HUDEP-2 (cell line): ENCODE data around the gene ITGA5.
A peak's percentile ranks its signal among the peaks of the same experiment; 100 is the strongest.

ENCODE experiments used
- DNase-seq, 76 experiments: peaks; one replicate each; lab custom pipeline; 2025; ENCODE audit not compliant: unreplicated experiment in 76 of 76; lab: John Stamatoyannopoulos, UW

Gene ITGA5

DNA sequence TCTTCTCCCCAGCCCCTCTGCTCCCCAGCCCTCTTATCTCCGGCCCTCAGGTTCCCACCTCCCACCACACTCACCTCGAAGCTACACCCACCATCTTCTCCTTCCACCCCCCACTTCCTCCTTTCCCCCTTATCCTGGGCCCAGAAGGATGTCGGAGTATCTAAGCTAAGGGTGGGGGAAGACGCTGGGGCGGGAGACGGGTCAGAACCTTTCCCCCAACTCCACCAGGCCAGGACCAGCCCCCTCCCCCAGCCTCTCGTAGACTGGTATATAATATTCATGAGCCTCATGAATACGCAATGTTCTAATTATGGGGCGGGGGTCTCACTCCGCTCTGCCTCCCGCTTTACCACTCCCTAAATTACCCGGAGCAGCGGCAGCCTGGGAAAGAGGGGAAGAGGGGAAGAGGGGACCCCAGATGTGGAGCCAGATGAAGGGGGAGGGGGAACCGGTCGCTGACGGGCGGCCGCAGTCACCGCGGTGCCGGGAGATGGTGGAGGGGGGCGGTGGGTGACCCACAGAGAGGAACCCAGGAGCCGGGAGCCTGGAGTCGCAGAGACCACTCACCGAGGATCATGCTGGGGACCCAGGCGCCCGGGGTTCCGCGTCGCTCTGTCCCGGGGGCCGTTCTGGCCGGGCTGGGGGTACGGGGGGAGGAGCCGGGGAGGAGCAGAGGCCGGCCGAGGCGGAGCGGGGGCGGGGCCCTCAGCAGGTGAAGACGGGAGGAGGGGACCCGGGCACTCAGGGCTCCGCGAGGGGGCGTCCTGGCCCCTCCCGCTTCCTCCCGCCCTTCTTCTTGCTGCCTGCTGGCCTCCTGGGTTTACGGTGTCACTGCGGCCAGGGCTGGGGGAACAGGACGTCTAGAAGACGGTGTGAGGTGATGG lies 28.2 kb downstream of the ITGA5 start:
- DNase-seq = peak in 10 of 76 experiments; percentile 11 to 29 (median 18)

DNA sequence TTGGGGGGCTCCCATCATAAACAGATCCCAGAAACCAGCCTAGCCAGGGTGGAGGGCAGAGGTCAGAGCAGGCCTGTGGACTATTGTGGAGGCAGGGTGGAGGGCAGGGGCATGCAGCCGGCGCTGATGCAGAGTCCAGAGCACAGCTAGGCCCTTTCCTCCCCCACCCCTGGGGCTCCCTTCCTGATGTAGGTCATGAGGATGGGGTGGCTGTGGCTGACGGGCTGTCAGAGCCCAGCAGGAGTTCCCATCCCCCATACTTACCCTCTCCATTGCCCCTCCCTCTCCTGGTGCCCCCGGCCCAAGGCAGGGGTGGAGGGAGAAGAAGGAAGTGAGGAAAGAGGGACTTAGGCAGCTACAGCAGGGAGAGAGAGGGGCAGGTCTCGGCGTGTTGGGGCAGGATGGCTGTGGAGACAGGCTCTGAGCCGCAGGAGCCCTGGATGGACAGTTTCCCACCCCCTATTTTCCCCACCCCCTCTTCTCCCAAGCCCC lies 28.8 kb downstream of the ITGA5 start:
- no peak for DNase-seq

DNA sequence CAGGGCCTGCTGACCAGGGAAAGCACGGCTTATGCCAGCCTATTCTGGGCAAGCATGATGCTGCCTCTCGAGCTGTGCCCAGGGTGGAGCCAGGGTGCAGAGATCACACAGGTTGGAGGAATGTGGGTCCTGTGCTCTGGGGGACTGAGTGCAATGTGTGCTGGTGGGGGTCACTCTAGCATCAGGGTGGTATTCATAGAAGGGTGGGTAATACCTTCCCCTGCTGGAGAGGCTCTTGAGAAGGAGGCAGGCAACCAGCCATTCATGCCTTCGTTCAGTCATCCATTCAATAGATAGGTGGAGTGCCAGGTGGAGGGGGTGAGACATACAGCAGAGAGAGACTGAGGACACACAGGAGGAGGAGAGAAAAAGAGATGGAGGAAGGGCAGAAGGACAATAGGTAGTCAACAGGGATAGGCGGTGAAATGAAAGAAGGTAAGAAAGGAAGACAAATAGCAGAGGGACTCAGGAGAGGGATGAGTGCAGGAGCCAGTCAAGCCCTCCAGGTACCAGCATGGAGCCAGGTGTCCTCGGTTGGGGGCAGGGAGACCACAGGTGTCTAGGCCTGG lies 29.4 kb downstream of the ITGA5 start:
- no peak for DNase-seq

DNA sequence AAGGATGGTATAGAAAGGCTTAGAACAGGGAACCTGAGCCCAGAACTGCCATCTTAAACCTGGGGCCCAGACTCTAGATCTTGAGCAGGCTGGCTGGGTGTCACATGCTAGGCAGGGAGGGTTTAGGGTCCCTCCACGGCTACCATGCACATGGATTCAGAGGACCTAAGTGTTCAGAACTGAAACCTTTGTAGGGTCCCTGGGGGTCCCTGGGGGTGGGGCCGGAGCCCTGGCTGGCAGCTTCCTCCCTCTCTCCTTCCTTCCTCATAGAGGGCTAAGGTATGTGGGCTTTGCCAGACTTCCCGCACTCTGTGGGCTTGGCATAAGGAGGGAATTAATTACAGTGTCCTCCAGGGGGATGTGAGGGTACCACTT lies 29.9 kb downstream of the ITGA5 start:
- DNase-seq = no peak

DNA sequence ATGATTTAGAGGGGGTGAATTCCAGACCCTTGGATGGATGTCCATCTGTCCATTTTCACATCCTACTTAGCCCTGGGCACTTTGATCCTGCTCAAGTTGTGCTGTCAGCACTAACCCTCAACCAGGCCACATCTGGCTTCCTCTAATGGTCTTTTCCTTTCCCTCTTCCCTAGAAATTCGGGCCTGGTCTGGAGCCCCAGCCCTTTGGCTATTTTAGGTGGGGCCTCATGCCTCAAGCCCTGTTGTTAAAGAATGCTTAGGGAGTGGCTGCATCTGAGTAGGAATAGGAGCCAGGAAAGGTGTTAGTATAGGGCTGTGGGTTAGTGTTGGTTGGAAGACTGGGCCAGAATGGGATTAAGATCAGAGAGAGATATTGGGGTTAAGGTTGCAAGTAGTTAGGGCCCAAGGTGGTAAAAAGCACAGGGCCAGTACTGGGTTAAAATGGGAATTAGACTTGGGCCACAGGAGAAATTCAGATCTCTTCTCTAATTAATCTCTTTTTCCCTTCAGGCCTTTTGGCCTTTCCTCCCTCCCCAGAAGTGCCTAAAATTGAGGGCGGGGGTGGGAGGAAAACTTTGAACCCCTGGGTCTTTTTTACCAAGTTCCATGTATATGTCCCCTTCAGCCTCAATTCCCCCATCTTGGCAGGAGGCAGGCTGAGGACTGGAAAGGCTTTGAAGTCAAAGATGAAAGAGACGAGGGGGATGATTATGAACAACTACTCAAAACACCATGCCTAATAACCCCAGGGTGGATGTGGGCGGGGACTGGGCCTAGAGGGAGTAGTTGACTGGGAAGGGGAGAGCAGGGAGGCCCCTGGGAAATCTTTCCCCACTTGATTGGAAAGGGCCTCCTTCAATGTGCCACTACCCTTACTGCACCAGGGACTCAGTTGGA lies 30.6 kb downstream of the ITGA5 start:
- DNase-seq = no peak

DNA sequence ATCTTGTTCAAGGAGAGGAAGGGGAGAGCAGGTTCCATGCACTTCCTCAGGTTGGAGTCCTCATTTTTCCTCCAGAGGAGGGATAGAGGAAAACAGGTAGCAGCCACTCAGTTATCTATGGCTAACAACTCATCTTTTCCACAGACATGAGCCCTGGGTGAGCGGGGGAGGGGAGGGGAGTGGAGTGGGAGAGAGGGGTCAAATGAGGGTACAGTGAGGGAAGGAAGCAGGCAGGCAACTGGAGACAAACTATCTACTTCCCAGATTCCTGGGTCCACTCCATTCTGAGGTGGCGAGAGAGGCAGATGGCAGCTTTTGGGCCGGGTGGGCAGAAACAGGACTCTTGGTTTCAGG lies 32.0 kb downstream of the ITGA5 start:
- DNase-seq = no peak

DNA sequence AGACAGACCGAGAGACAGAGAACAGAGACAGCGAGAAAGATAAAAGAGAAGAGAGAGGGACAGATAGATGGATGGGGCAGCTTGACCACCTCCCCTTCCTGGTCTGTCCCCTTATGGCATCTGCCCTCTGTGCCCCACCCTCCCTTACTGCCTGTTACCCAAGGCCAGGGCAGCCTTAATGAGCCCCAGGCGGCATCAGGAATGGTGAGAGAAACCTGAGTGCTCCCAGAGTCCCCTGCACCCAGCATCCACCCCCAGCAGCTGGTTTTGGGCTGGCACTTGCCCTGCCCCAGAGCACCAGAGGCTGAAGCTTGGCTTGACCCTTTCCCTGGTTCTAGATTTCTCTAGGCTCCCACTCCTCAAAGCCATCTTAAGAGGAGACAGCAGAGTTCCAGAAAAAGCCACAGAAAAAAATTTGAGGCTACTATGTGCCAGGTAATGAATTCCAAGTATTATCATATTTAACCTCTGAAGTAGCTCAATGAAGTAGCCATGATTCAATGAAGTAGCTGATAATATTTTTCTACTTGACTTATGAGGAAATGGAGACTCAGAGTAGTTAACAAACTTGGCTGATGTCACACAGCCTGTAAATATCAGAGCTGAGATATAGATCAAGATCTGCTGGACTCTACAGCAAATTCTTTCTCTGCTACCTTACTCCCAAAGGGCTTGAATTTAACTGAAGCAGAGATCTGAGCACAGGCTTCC lies 32.5 kb downstream of the ITGA5 start:
- DNase-seq = no peak

DNA sequence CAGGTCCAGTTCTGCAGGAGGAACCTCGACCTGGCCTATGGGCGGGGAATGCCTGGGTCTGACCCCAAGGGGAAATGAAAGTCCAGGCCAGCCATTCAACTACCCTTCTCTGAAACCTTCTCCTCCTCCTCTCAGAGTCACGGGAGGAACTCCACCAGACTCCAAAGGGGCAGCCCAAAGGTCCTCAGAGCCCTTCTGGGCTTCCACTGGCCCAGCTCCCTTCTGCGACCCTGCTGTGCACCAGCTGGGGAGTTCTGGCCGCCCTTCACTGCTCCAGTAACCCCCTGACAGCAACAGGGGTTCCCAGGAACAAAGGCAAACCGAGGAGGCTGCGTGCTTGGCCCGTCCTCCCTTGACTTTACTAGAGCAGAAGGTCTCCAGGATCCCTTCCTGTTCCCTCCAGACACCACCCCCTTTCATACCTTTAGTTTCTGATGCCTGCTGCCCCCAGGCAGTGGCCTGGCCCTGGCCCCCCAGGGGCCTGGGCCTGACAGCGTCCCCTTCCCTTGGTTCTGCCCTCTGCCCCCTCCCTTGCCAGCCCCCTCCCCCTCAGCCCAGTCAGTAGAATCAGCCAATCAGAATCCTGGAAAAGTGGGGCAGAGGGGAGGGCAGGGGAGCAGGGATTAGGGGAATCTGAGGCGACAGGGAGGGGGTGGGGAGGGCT lies 33.7 kb downstream of the ITGA5 start:
- DNase-seq = no peak

DNA sequence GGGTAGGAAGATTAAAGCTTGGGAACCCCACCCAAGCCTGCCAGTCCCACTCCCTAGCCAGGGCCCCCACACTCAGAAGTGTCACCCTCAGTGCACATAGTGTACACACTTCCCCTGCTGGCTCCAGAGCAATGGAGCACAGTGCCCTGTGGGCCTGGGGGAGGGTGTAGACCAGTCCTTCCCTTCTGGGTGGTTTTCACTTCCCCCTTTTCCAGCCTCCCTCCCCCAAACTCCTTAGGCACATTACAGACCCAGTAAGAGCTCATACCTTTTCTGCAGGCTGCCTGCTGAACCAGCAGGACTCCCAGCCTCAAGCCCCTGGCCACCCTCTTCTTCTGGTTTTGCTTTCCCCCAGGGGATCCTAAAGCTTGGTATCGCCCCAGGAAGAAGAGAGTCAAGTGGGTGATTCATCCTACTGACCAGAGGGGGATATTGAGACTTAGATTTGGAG lies 34.5 kb downstream of the ITGA5 start, which contains the start of gene ZNF385A:
TSS of gene ZNF385A (minus strand) at position 143 of the 451 bp plus-strand sequence. CDS start 219 bp downstream, outside the sequence.
- DNase-seq = no peak

DNA sequence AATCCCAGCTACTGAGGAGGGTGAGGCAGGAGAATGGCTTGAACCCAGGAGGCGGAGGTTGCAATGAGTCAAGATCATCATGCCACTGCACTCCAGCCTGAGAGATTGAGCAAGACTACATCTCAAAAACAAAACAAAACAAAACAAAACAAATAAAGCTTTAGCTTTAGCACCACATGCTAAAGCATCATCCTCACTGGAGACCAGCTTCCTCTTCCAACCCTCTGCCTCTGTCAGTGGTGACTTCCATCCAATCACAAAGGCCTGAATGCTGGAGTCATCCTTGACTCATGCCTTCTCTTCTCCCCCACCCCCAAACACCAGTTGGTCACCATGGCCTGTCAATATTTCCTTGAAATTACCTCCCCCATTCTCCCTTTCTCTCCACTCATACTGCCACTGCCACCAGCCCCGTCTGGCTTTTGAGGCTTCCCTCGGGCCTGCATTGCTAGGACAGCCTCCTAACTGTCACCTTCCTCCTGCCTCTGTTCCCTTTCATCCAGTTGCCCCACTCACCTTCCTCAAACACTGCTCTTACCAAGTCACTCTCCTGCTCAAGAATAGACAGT lies 35.9 kb downstream of the ITGA5 start:
- DNase-seq = no peak

DNA sequence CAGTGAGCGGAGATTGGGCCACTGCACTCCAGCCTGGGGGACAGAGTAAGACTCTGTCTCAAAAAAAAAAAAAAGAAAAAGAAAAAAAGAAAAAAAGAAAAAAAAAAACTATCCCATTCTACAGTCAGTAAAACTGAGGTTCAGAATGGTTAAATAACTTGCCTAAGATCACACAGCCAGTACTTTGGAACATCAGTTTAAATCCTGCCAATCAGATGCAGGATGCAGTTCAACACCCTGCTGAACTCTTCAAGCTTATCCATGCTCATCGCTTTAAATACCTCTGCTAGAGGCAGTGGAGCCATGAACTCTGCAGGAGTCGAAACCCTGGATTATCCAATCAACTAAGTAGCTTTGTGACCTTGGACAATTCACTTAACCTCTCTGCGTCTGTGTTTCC lies 37.9 kb downstream of the ITGA5 start:
- DNase-seq = no peak

DNA sequence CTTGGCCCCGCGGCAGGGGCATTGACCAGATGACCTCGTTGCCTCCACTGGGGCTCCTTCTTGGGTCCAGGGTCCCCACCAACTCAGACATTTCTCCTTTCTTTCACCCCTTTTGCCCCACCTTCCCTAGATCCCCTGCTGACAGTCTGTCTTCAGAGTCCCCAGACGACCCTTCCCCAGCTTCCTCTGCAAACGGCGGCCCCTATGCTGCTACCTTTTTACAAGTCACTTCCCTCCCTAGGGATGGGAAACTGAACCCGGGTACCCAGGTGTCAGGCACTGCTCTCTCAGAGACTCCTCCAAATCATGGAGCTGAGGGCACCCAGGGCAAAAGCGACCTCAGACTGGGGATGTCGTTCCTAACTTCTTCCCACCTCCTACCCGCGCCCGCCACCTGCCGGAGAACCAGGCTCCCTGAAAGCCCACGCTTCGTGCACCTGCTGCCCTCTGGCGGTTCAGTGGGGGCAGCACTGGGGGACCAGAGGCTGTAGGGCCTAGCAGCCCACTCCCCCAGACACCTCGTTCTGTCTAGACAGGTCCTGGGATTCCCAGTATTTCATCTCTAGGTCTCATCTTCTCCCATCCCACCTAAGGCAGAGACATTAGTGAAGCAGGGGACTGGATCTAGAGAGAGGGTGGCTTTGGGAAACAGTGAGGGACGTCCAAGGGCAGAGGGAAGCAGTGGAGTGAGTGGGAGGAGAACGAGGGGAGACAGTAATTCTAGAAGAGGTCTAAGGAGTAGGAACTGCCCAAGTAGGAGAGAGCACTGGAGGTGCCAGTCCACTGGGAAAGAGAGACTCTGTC lies 39.5 kb downstream of the ITGA5 start:
- DNase-seq = peak in 71 of 76 experiments; percentile 7 to 88 (median 73)

DNA sequence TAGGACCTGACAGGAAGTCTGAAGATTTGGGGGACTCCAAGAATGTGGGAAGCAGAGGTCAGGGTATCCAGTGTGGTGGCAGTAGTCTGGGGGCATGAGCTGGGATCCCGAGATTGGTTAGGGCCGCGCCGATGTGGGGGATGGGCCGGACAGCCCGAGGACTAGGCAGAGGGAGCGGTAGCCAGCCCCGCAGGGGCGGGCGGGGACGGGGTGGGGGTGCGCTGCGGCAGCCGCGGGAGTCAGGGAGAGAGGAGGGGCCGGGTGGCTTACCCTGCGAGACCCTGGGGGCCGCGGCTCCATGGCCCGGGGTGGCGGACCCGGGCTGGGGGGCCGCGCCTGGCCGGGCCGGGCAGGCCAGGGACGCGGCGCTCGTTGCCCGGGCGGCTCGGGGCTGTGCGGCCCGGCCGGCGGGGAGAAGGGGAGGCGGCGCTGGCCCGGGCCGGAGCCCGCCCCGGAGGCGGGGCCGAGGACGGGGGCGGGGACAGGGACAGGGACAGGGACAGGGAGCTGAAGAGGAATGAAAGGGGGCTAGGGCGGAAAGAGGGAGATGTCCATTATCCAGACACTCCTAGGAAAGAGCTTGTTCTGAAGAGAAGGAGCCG lies 40.2 kb downstream of the ITGA5 start:
- no peak for DNase-seq

DNA sequence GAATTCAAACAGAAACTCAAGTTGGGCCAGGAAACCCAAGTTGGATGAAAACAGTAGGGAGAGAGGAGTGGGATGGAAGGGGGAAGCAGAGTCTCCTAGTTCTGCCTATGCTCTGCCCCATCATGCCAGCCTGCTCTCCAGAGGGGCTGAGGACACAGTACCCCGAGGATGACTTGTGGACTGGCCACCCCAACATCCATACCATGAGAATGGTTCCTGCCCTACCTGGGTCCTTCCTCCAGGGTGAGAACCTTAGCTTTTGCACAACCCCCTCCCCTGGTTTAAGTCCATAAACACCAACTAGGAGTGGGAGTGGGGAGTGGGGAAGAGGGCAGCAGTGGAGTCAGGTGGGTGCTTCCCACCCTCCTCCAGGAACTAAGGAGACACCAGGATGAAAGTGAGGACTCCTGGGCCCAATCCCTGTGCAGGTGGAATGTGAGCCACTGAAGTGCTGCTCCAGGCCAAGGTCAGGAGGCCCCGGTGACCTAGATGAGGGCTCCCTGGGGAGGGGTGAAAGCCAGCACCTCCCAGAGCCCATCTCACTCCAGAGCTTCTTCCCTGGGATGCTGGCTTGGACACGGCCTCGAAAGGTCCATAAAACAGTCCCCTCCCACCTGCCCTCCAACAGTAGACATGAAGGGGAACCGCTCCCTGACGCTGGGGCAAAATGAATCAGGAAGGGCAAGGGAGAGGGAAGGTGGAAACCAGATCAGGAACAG lies 41.1 kb downstream of the ITGA5 start:
- DNase-seq = no peak

DNA sequence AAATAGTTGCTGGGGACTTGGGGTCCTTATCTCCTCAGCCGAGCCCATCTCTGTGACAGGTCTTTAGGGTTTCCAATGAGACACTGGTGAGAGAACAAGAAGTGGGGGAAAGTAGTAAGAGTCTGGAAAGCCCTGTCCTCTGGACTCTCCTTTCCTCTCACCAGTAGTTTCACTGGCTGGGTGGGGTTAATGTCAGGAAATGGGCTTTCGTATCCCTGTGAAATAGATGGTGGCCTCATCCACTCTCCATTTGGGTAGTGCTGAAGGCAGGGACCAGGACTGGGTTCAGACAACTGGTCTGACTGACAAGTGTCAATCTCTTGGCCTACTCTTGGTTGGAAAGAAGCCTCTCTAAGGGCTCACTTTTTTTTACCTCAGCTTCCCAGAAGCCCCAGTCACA lies 42.1 kb downstream of the ITGA5 start:
- peak in 2 of 76 experiments; percentile 16 to 28 for DNase-seq

DNA sequence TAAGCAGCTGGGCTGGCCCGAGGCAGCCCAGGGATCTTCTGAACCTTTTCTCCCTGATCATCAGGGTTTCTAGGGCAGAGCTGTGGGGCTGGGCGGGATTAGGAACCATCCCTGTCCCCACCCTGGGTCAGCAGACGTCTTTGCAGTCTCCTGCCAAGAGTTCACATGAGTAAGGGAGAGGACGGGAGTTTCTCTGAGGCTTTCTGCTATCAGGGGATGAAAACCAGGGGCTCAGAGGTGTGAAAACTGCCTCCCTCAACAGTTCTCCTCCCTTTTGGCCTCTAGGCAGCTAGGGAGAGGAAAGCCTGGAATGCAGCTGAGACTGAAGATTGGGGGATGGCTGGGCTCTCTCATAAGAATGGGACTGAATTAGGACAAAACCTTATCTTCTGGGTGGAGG lies 42.5 kb downstream of the ITGA5 start:
- peak in 19 of 76 experiments; percentile 6 to 43 (median 21) for DNase-seq

DNA sequence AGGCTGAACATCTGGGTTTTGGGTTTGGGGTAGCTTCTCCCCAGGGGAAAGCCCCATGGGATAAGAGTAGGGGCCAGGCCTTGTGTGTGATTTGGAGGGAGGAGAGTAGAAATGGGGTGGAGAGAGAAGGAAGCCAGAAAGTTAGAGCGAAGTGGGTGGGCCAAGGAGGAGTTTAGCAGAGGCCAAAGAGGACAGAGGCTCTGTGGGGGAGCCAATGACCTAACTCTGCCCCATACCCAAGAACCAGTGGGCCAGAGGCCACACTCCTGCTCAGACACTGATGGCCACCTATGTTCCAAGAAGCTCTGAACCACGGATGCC lies 43.8 kb downstream of the ITGA5 start:
- no peak for DNase-seq
